Thyroid gland (tissue), 4 donors: Measurements from ENCODE around the gene ADAMTS12. TPM values are rescaled to one million over a fixed set of nuclear protein-coding genes. Genes with fewer than 3 reads are reported as not detected.

Experiments
- DNase-seq, 2 donors: peaks; one replicate each; pipeline ENCODE4 v3.0.0-alpha.2; 2019
- H3K27ac ChIP-seq, 3 donors: fragments of 200-600 bp; sonication (generic); 1 replicate in 2 of 3; 2 replicates in 1 of 3; pipeline ENCODE4 v1.5.1; 2016 to 2019; ENCODE audit warnings: mild to moderate bottlenecking in 1 of 3, moderate library complexity in 1 of 3
- H3K27me3 ChIP-seq: fragments of 200-600 bp; sonication (generic); one replicate; pipeline ENCODE4 v1.5.1; 2019
- H3K36me3 ChIP-seq, 2 donors: fragments of 200-600 bp; sonication (generic); one replicate each; pipeline ENCODE4 v1.5.1; 2016 to 2019
- H3K4me1 ChIP-seq, 2 donors: fragments of 200-600 bp; sonication (generic); one replicate each; pipeline ENCODE4 v1.5.1; 2017 to 2019
- H3K4me3 ChIP-seq, 3 donors: fragments of 200-600 bp; sonication (generic); replicated peaks in 1 of 3; 1 replicate in 2 of 3; 2 replicates in 1 of 3; pipeline ENCODE4 v1.5.1; 2016; ENCODE audit warnings: mild to moderate bottlenecking in 1 of 3
- H3K9me3 ChIP-seq: fragments of 200-600 bp; sonication (generic); one replicate; pipeline ENCODE4 v1.5.1; 2017
- POLR2A ChIP-seq, 2 donors: fragments of 450-650 bp; IDR thresholded peaks; one replicate each; pipeline ENCODE4 v1.6.1; 2017; ENCODE audit warnings: antibody characterized with exemption in 2 of 2, mild to moderate bottlenecking in 2 of 2, moderate library complexity in 1 of 2
- WGBS, 2 donors: methylation state at CpG; one replicate each; pipeline ENCODE4 v1.1.5; 2017; 5-methylcytosine and 5-hydroxymethylcytosine counted together
- intact Hi-C: fragments of 100-400 bp; cut with DNase I; formaldehyde crosslinking; loops from one replicate; pipeline ENCODE4 v1.15.1; 2023
- total RNA-seq, 4 donors: library from RNA; depleted of rRNA; stranded (reverse); fragments of >200 nt; gene quantifications; one replicate each; pipeline ENCODE4 v1.2.3, GENCODE V29; 2016
- TF ChIP-seq, protein P1 (sequence below), 6 experiments: fragments of 200-600 bp in 3 of 6; fragments of 450-650 bp in 3 of 6; sonication (generic) in 3 of 6; IDR thresholded peaks; one replicate each; pipeline ENCODE4 v1.5.1; 2016 to 2019; ENCODE audit warnings: antibody characterized with exemption in 6 of 6, mild to moderate bottlenecking in 2 of 6, inconsistent platforms in 1 of 6, moderate library complexity in 1 of 6

Gene ADAMTS12
- total RNA-seq, 4 donors from 2014 or later = 1.3 to 5.8 (median 2.3) TPM

- H3K4me3 ChIP-seq = no peak overlapping the region
- no peaks in the 10 kb centered on the region for H3K9me3 ChIP-seq
- no peaks in the 10 kb centered on the region for H3K4me1 ChIP-seq
- no peak for TF ChIP-seq POLR2A (IDR thresholded peaks at IDR 0.05)
- TF ChIP-seq, protein P1, sequence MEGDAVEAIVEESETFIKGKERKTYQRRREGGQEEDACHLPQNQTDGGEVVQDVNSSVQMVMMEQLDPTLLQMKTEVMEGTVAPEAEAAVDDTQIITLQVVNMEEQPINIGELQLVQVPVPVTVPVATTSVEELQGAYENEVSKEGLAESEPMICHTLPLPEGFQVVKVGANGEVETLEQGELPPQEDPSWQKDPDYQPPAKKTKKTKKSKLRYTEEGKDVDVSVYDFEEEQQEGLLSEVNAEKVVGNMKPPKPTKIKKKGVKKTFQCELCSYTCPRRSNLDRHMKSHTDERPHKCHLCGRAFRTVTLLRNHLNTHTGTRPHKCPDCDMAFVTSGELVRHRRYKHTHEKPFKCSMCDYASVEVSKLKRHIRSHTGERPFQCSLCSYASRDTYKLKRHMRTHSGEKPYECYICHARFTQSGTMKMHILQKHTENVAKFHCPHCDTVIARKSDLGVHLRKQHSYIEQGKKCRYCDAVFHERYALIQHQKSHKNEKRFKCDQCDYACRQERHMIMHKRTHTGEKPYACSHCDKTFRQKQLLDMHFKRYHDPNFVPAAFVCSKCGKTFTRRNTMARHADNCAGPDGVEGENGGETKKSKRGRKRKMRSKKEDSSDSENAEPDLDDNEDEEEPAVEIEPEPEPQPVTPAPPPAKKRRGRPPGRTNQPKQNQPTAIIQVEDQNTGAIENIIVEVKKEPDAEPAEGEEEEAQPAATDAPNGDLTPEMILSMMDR (IDR thresholded peaks at IDR 0.05) = no peak
- no peaks in the 10 kb centered on the region for H3K27me3 ChIP-seq
- intact Hi-C loops = no loop called here
- WGBS, 2 donors = 94 to 95% methylated on average over 11 to 19 of the region's 19 CpGs
- DNase-seq = no peak
- no peak overlapping the region for H3K27ac ChIP-seq
- H3K36me3 ChIP-seq = no peaks in the 10 kb centered on the region
Measured at GRCh38 chr5:33488558-33489355, 403.0 kb downstream of the ADAMTS12 start.

- intact Hi-C loops = no loop called here
Measured at GRCh38 chr5:33487236-33487635, 404.6 kb downstream of the ADAMTS12 start.

DNA sequence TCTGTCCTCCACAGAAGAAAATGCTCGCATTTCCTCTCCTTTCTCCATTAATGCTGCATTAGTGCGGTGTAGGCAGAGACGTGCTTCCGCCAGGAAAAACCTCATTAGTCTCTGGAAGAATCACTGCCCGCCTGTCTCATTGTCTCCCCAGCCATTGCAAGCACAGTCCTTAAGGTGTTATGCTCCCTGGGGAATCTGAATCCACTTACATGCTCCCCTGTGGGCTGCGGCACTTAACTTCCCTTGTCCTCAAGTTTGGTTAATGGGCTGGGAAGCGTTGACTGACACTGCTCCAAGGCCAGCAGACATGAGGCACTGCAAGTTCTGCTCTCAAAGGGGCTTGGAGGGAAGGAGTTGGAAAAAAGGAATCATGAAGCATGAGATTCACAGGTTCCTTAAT lies 409.5 kb downstream of the ADAMTS12 start:
- WGBS, 2 donors = 79 to 82% methylated on average over 7 of the region's 7 CpGs
- Histone ChIP-seq H3K36me3 (no peaks in the 10 kb centered on the region), H3K4me3 (no peak overlapping the region), H3K4me1 (no peaks in the 10 kb centered on the region), H3K27me3 (no peaks in the 10 kb centered on the region), H3K9me3 (no peaks in the 10 kb centered on the region), H3K27ac (no peak overlapping the region)
- no peak for DNase-seq
- intact Hi-C loops = no loop called here
- TF ChIP-seq, protein P1 (IDR thresholded peaks at IDR 0.05) = no peak
- TF ChIP-seq POLR2A (IDR thresholded peaks at IDR 0.05) = no peak

More at GRCh38 chr5:33487236-33487635, 404.6 kb downstream of the ADAMTS12 start:
- H3K36me3 ChIP-seq = no peaks in the 10 kb centered on the region
- no peaks in the 10 kb centered on the region for H3K4me1 ChIP-seq
- TF ChIP-seq, protein P1 (IDR thresholded peaks at IDR 0.05) = no peak
- TF ChIP-seq POLR2A (IDR thresholded peaks at IDR 0.05) = no peak
- H3K27ac ChIP-seq = no peak overlapping the region
- no peak for DNase-seq
- no peaks in the 10 kb centered on the region for H3K27me3 ChIP-seq
- 65 to 68% methylated on average over 3 of the region's 3 CpGs for WGBS, 2 donors
- H3K9me3 ChIP-seq = no peaks in the 10 kb centered on the region
- no peak overlapping the region for H3K4me3 ChIP-seq

GRCh38 chr5:33480876-33481275 lies 410.9 kb downstream of the ADAMTS12 start:
- H3K36me3 ChIP-seq = no peaks in the 10 kb centered on the region
- no peaks in the 10 kb centered on the region for H3K9me3 ChIP-seq
- intact Hi-C loops = no loop called here
- 82 to 100% methylated on average over 1 to 2 of the region's 2 CpGs for WGBS, 2 donors
- DNase-seq = no peak
- H3K27ac ChIP-seq = no peak overlapping the region
- no peak overlapping the region for H3K4me3 ChIP-seq
- no peaks in the 10 kb centered on the region for H3K27me3 ChIP-seq
- TF ChIP-seq, protein P1 (IDR thresholded peaks at IDR 0.05) = no peak
- no peak for TF ChIP-seq POLR2A (IDR thresholded peaks at IDR 0.05)
- H3K4me1 ChIP-seq = no peaks in the 10 kb centered on the region

DNA sequence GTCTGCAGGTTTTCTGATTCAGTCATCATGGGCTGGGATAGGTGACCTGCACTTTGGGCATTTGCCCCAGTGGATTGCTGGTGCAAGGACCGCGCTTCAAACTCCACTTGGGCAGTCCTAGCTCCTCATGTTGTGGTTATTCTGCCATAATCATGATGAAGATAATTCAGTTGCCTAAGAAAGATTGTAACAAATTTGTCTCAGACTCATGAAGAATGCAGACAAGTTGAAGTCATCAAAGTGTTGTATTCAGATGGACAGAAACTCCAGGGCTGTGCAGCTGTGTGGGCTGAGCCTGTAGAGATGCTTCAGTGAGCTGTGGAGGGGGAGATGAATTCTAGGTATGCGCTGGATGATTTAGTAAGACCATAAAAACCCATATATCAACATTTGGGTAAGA lies 412.5 kb downstream of the ADAMTS12 start:
- no peak overlapping the region for H3K27ac ChIP-seq
- DNase-seq = no peak
- no peaks in the 10 kb centered on the region for H3K4me1 ChIP-seq
- H3K27me3 ChIP-seq = no peaks in the 10 kb centered on the region
- no peak overlapping the region for H3K4me3 ChIP-seq
- TF ChIP-seq POLR2A (IDR thresholded peaks at IDR 0.05) = no peak
- TF ChIP-seq, protein P1 (IDR thresholded peaks at IDR 0.05) = no peak
- 96 to 98% methylated on average over 3 of the region's 3 CpGs for WGBS, 2 donors
- intact Hi-C loops = no loop called here
- no peaks in the 10 kb centered on the region for H3K9me3 ChIP-seq
- peaks cover 0 to 4% of the 10 kb centered on the region in 2 donors for H3K36me3 ChIP-seq
